K562 (cell line): ENCODE results near the gene FRRS1. TPM values are rescaled to one million over a fixed set of nuclear protein-coding genes. Genes with fewer than 3 reads are reported as not detected.

Experiments
- ATAC-seq: fragments of 200-7000 bp; cut with Tn5 transposase; 3 replicates; pipeline ENCODE4 v1.9.1; 2020; ENCODE audit warnings: moderate library complexity
- BruUV-seq: library from RNA; stranded (reverse); fragments of 400-500 nt; replicated peaks from 2 replicates; lab custom pipeline; 2021; lab: Mats Ljungman, UMichigan
- CTCF ChIA-PET: fragments of 300-600 bp; formaldehyde crosslinking; extraction: SDS; loops from one replicate; lab custom pipeline; 2021; ENCODE audit warnings: low intra/inter-chr PET ratio; lab: Yijun Ruan, JAX
- POLR2A ChIA-PET: fragments of 300-600, 350-650 bp; sonication (Branson Sonifier 250); formaldehyde crosslinking; extraction: SDS; loops from one replicate; lab custom pipeline; 2021; ENCODE audit warnings: antibody characterized with exemption, inconsistent platforms; lab: Yijun Ruan, JAX
- DNase-seq, 4 experiments: peaks; one replicate each; pipeline versions ENCODE4 v3.0.0 to v3.0.0-alpha.2; 2011 to 2018; ENCODE audit warnings: low spot score in 3 of 4, mixed read lengths in 3 of 4; ENCODE audit errors: extremely low read depth in 1 of 4
- FAIRE-seq: peaks from 2 replicates; lab custom pipeline; 2011; peaks lifted over from hg19 to GRCh38; lab: Jason Lieb, UNC
- H2AFZ ChIP-seq: 2 replicates; pipeline ENCODE4 v1.6.0; 2011; ENCODE audit warnings: low read depth, low read length, control low read depth, inconsistent platforms
- H3K27ac ChIP-seq: fragments of 200-600 bp; 3 replicates; pipeline ENCODE4 v1.8.0; 2011; ENCODE audit warnings: low read depth, mild to moderate bottlenecking, control low read depth, inconsistent platforms, low read length, moderate library complexity, mixed read lengths; ENCODE audit errors: extremely low read depth
- H3K27me3 ChIP-seq, 2 experiments: fragments of 300-600 bp in 1 of 2; 2 replicates in 1 of 2; 3 replicates in 1 of 2; pipeline versions ENCODE4 v1.6.0 to v1.8.0; 2011; ENCODE audit warnings: inconsistent platforms in 2 of 2, low read length in 2 of 2, mild to moderate bottlenecking in 1 of 2, mixed read lengths in 1 of 2, moderate library complexity in 1 of 2; ENCODE audit not compliant: control insufficient read depth in 2 of 2, insufficient read depth in 2 of 2
- H3K36me3 ChIP-seq: fragments of 300-600 bp; 3 replicates; pipeline ENCODE4 v1.8.0; 2011; ENCODE audit warnings: mild to moderate bottlenecking, low read length, inconsistent platforms; ENCODE audit not compliant: control insufficient read depth, insufficient read depth
- H3K4me1 ChIP-seq, 2 experiments: fragments of 200-600 bp in 1 of 2; replicated peaks in 1 of 2; 2 replicates in 1 of 2; 3 replicates in 1 of 2; pipeline versions ENCODE4 v1.5.1 to v1.8.0; 2011; ENCODE audit warnings: inconsistent platforms in 2 of 2, low read length in 2 of 2, mild to moderate bottlenecking in 1 of 2, mixed read lengths in 1 of 2, moderate library complexity in 1 of 2; ENCODE audit not compliant: control insufficient read depth in 2 of 2, insufficient read depth in 2 of 2
- H3K4me2 ChIP-seq: 2 replicates; pipeline ENCODE4 v1.6.1; 2011; ENCODE audit warnings: low read length, control low read depth, inconsistent platforms, mixed read lengths; ENCODE audit not compliant: insufficient read depth
- H3K4me3 ChIP-seq: fragments of 200-600 bp; sonication (generic), shearing (Covaris generic); 2 replicates; pipeline ENCODE4 v1.5.1; 2016; ENCODE audit warnings: control low read depth, inconsistent platforms
- H3K79me2 ChIP-seq: fragments of 200-600 bp; 3 replicates; pipeline ENCODE4 v1.8.0; 2011; ENCODE audit warnings: low read length, inconsistent platforms; ENCODE audit not compliant: control insufficient read depth, insufficient read depth
- H3K9ac ChIP-seq, 2 experiments: 2 replicates each; pipeline versions ENCODE4 v1.6.0 to v1.6.1; 2011; ENCODE audit warnings: low read depth in 2 of 2, low read length in 2 of 2, control low read depth in 1 of 2, inconsistent platforms in 1 of 2, mild to moderate bottlenecking in 1 of 2, mixed read lengths in 1 of 2; ENCODE audit not compliant: insufficient read depth in 1 of 2
- H3K9me1 ChIP-seq: one replicate; pipeline ENCODE4 v1.6.0; 2011; ENCODE audit warnings: inconsistent platforms, mild to moderate bottlenecking, low read length, moderate library complexity; ENCODE audit not compliant: control insufficient read depth, insufficient read depth
- H3K9me3 ChIP-seq: replicated peaks from 2 replicates; pipeline ENCODE4 v1.5.1; 2011; ENCODE audit warnings: low read depth, low read length, inconsistent platforms; ENCODE audit not compliant: control insufficient read depth, insufficient read depth
- H4K20me1 ChIP-seq: replicated peaks from 2 replicates; pipeline ENCODE4 v1.6.1; 2011; ENCODE audit warnings: low read length, inconsistent platforms, mixed read lengths; ENCODE audit not compliant: control insufficient read depth, insufficient read depth
- ATF1 ChIP-seq, 2 experiments: fragments of 450-650 bp in 1 of 2; IDR thresholded peaks; 2 replicates each; pipeline ENCODE4 v1.6.1; 2016; ENCODE audit warnings: missing compliant biosample characterization in 1 of 2, missing genetic modification characterization in 1 of 2
- BDP1 ChIP-seq: IDR thresholded peaks from 3 replicates; pipeline ENCODE4 v1.6.1; 2011; ENCODE audit not compliant: insufficient read length, insufficient read depth
- CREM ChIP-seq: IDR thresholded peaks from 2 replicates; pipeline ENCODE4 v1.6.1; 2014; ENCODE audit warnings: antibody characterized with exemption, low read depth
- KHSRP ChIP-seq: fragments of 450-650 bp; IDR thresholded peaks from 2 replicates; pipeline ENCODE4 v1.6.1; 2017
- MEIS2 ChIP-seq: fragments of 450-650 bp; IDR thresholded peaks from 2 replicates; pipeline ENCODE4 v1.6.1; 2014; ENCODE audit warnings: mild to moderate bottlenecking; ENCODE audit not compliant: partially characterized antibody
- PHF20 ChIP-seq: fragments of 450-650 bp; IDR thresholded peaks from 2 replicates; pipeline ENCODE4 v1.6.1; 2018; ENCODE audit not compliant: partially characterized antibody
- PKNOX1 ChIP-seq: fragments of 450-650 bp; IDR thresholded peaks from 2 replicates; pipeline ENCODE4 v1.6.1; 2016
- RBM25 ChIP-seq: fragments of 200-400 bp; formaldehyde crosslinking; IDR thresholded peaks from 2 replicates; pipeline ENCODE4 v1.6.1; 2018; ENCODE audit warnings: low read length, low read depth, moderate library complexity; ENCODE audit not compliant: severe bottlenecking
- WGBS: fragments of 100-300 bp; shearing (Covaris generic); methylation state at CpG from one replicate; pipeline ENCODE4 v1.1.6; 2016; ENCODE audit warnings: low coverage, mixed read lengths; ENCODE audit not compliant: insufficient coverage; ENCODE audit errors: missing lambda C conversion rate; 5-methylcytosine and 5-hydroxymethylcytosine counted together
- in situ Hi-C: fragments of 300-500 bp; cut with MboI; formaldehyde crosslinking; loops from 4 replicates; pipeline ENCODE4 v1.15.0; 2018; ENCODE audit warnings: inconsistent platforms, mixed read lengths
- intact Hi-C: fragments of 100-400 bp; cut with micrococcal nuclease; formaldehyde crosslinking; loops from 2 replicates; pipeline ENCODE4 v1.14.2; 2022
- polyA plus RNA-seq, 8 experiments: library from polyadenylated mRNA; depleted of rRNA in 4 of 8; stranded (reverse) in 5 of 8; unstranded in 3 of 8; fragments of >200 nt; fragmentation: Nextera tagmentation in 2 of 8; fragmentation: Illumina TruSeq in 1 of 8; extraction: Ambion mirVana in 2 of 8; extraction: Trizol in 1 of 8; gene quantifications; 2 replicates each; pipeline versions ENCODE4 v1.2.1 to v1.2.3, GENCODE V29; 2011 to 2014; ENCODE audit warnings: inconsistent platforms in 1 of 8, missing spikeins in 1 of 8
- total RNA-seq, 7 experiments: library from RNA; depleted of rRNA in 6 of 7; stranded (reverse); fragments of >200 nt in 6 of 7; fragmentation: Illumina TruSeq in 2 of 7; extraction: Trizol in 2 of 7; gene quantifications; 2 replicates each; pipeline versions ENCODE4 v1.2.1 to v1.2.3, GENCODE V29; 2011 to 2021; ENCODE audit warnings: low replicate concordance in 1 of 7
- TF ChIP-seq, protein P1 (sequence below): fragments of 250-450 bp; sonication (Bioruptor Pico); IDR thresholded peaks from 2 replicates; pipeline ENCODE4 v1.8.0; 2022; ENCODE audit warnings: inconsistent platforms, mild to moderate bottlenecking, moderate library complexity, borderline replicate concordance
- TF ChIP-seq, protein P2 (sequence below), 2 experiments: IDR thresholded peaks in 1 of 2; conservative IDR thresholded peaks in 1 of 2; 2 replicates each; pipeline ENCODE4 v1.6.1; 2016; ENCODE audit warnings: low read depth in 2 of 2, mild to moderate bottlenecking in 1 of 2, missing compliant biosample characterization in 1 of 2, missing genetic modification characterization in 1 of 2, moderate library complexity in 1 of 2

FRRS1 gene
- total and polyA plus RNA-seq, 9 of the 15 experiments (the other 6 are each of a cell fraction or from before 2014, with no cell fraction given), result 0.87 to 54.0 (median 23.7) TPM

GRCh38 chr1:99674115-99675064 is 92.0 kb downstream of the FRRS1 start:
- ATAC-seq, result no peak
- H3K4me3 ChIP-seq, result no peak overlapping the region
- H4K20me1 ChIP-seq, result no peaks in the 10 kb centered on the region
- no TSS peak for BruUV-seq
- no peaks in the 10 kb centered on the region for H3K27me3 ChIP-seq
- CTCF ChIA-PET, result no interaction called here
- no peaks in the 10 kb centered on the region for H3K9me3 ChIP-seq
- no peak overlapping the region for H2AFZ ChIP-seq
- TF ChIP-seq, protein P1, sequence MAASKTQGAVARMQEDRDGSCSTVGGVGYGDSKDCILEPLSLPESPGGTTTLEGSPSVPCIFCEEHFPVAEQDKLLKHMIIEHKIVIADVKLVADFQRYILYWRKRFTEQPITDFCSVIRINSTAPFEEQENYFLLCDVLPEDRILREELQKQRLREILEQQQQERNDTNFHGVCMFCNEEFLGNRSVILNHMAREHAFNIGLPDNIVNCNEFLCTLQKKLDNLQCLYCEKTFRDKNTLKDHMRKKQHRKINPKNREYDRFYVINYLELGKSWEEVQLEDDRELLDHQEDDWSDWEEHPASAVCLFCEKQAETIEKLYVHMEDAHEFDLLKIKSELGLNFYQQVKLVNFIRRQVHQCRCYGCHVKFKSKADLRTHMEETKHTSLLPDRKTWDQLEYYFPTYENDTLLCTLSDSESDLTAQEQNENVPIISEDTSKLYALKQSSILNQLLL (CRISPR knock-in tag), result no peak
- TF ChIP-seq PHF20 (no peak), ATF1 (CRISPR knock-in tag; IDR thresholded peaks at IDR 0.05) (no peak), ATF1 (tag; IDR thresholded peaks at IDR 0.05) (no peak), MEIS2 (peak; percentile 75), KHSRP (no peak), BDP1 (no peak), PKNOX1 (peak; percentile 64), CREM (no peak), RBM25 (no peak)
- TF ChIP-seq, protein P2, sequence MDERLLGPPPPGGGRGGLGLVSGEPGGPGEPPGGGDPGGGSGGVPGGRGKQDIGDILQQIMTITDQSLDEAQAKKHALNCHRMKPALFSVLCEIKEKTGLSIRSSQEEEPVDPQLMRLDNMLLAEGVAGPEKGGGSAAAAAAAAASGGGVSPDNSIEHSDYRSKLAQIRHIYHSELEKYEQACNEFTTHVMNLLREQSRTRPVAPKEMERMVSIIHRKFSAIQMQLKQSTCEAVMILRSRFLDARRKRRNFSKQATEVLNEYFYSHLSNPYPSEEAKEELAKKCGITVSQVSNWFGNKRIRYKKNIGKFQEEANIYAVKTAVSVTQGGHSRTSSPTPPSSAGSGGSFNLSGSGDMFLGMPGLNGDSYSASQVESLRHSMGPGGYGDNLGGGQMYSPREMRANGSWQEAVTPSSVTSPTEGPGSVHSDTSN (CRISPR knock-in tag; IDR thresholded peaks at IDR 0.05; ENCODE audit: low read depth), result no peak
- TF ChIP-seq, protein P2 (tag; conservative IDR thresholded peaks at IDR 0.05; ENCODE audit: low read depth), result peak; percentile 86
- TF ChIP-seq, all 486 proteins: peak for 3
- no peak for FAIRE-seq
- DNase-seq, result no peak
- no peaks in the 10 kb centered on the region for H3K79me2 ChIP-seq
- no peak overlapping the region for H3K4me2 ChIP-seq
- H3K9ac ChIP-seq, result no peak overlapping the region
- H3K27ac ChIP-seq, result no peak overlapping the region
- POLR2A ChIA-PET, result interaction anchor here (1.1 kb wide), 1 partner anchor 11 kb away, joined by 3 read pairs; no protein-coding TSS in a partner anchor
- no peaks in the 10 kb centered on the region for H3K36me3 ChIP-seq
- WGBS, result 24% methylated on average over 6 of the region's 6 CpGs
- in situ Hi-C loops, result no loop called here
- no peaks in the 10 kb centered on the region for H3K4me1 ChIP-seq
- intact Hi-C loops, result no loop called here
- no peaks in the 10 kb centered on the region for H3K9me1 ChIP-seq
